DMS153 treated with DMSO at 0.1 percent for 48 hours (cell line): ENCODE results near the gene PLVAP.
A peak's percentile ranks its signal among the peaks of the same experiment; 100 is the strongest.
"Not testable (repeated sequence)": the region's sequence is repeated elsewhere in the genome, so short reads cannot be mapped to it uniquely, and the experiment has no call there.

Experiments
- DNase-seq: peaks from one replicate; lab custom pipeline; 2025; ENCODE audit not compliant: unreplicated experiment; lab: John Stamatoyannopoulos, UW

PLVAP gene

GRCh38 chr19:17401628-17402027 is 24.5 kb upstream of the PLVAP start:
- DNase-seq: no peak

- DNase-seq: no peak
Observed at GRCh38 chr19:17398902-17399527, 21.9 kb upstream of the PLVAP start.

GRCh38 chr19:17394891-17395415 is 17.8 kb upstream of the PLVAP start:
- DNase-seq: no peak

- no peak for DNase-seq
Observed at GRCh38 chr19:17393914-17394313, 16.8 kb upstream of the PLVAP start, which contains the start of gene CCDC194. Gene CCDC194, minus strand, starts transcription at chr19:17394196. Its CDS starts 38 bp downstream, at chr19:17394158.

- DNase-seq: no peak
Observed at GRCh38 chr19:17393002-17393401, 15.9 kb upstream of the PLVAP start.

- DNase-seq: no peak
Observed at GRCh38 chr19:17391371-17392151, 14.4 kb upstream of the PLVAP start.

GRCh38 chr19:17390665-17391370 is 13.7 kb upstream of the PLVAP start:
- DNase-seq: peak; percentile 82

- no peak for DNase-seq
Observed at GRCh38 chr19:17389957-17390664, 13.0 kb upstream of the PLVAP start.

- DNase-seq: no peak
Observed at GRCh38 chr19:17389288-17389687, 12.1 kb upstream of the PLVAP start.

GRCh38 chr19:17385878-17386611 is 8.9 kb upstream of the PLVAP start:
- DNase-seq: no peak

- no peak for DNase-seq
Observed at GRCh38 chr19:17380426-17381138, 3.4 kb upstream of the PLVAP start.

GRCh38 chr19:17379221-17379631 is 2.1 kb upstream of the PLVAP start:
- no peak for DNase-seq

- DNase-seq: no peak
Observed at GRCh38 chr19:17378271-17378670, 1.1 kb upstream of the PLVAP start.

GRCh38 chr19:17370026-17370587 is 7.0 kb downstream of the PLVAP start:
- DNase-seq: no peak

GRCh38 chr19:17365361-17365760 is 11.8 kb downstream of the PLVAP start:
- DNase-seq: no peak

GRCh38 chr19:17363852-17364605 is 13.1 kb downstream of the PLVAP start:
- not testable (repeated sequence) for DNase-seq

GRCh38 chr19:17359905-17360800 is 17.0 kb downstream of the PLVAP start:
- no peak for DNase-seq

GRCh38 chr19:17358395-17358794 is 18.7 kb downstream of the PLVAP start:
- DNase-seq: no peak
